Right cardiac atrium (tissue), 5 donors: Measurements from ENCODE around the gene INO80E. TPM values are rescaled to one million over a fixed set of nuclear protein-coding genes. Genes with fewer than 3 reads are reported as not detected.
A peak's percentile ranks its signal among the peaks of the same experiment; 100 is the strongest.
"Not testable (repeated sequence)": the region's sequence is repeated elsewhere in the genome, so short reads cannot be mapped to it uniquely, and the experiment has no call there.

ENCODE experiments used
- ATAC-seq, 2 donors: fragments of 200-7000 bp; cut with Tn5 transposase; one replicate each; pipeline versions ENCODE4 v1.8.0 to v1.9.1; 2020; ENCODE audit warnings: moderate library complexity in 2 of 2, mild to moderate bottlenecking in 1 of 2
- DNase-seq, 3 donors: peaks; one replicate each; pipeline ENCODE4 v3.0.0-alpha.2; 2020
- H3K27ac ChIP-seq: one replicate; pipeline ENCODE4 v1.5.1; 2013; ENCODE audit warnings: mild to moderate bottlenecking, low read length, control low read depth, moderate library complexity
- H3K27me3 ChIP-seq: one replicate; pipeline ENCODE4 v1.6.1; 2013; ENCODE audit not compliant: control insufficient read depth, insufficient read depth
- H3K4me1 ChIP-seq: one replicate; pipeline ENCODE4 v1.6.1; 2013; ENCODE audit warnings: low read length; ENCODE audit not compliant: control insufficient read depth, insufficient read depth
- H3K4me3 ChIP-seq: one replicate; pipeline ENCODE4 v1.5.1; 2013; ENCODE audit warnings: low read length, control low read depth
- H3K9me3 ChIP-seq: one replicate; pipeline ENCODE4 v1.6.1; 2013; ENCODE audit warnings: low read length; ENCODE audit not compliant: control insufficient read depth
- WGBS: extraction: QIAGEN DNeasy Blood & Tissue Kit; methylation state at CpG from one replicate; pipeline ENCODE4 v1.1.7; 2013; 5-methylcytosine and 5-hydroxymethylcytosine counted together
- intact Hi-C, 4 donors: fragments of 100-400 bp; cut with DNase I; formaldehyde crosslinking; loops; one replicate each; pipeline versions ENCODE4 v1.11.0 to v1.14.0; 2022 to 2023
- polyA plus RNA-seq: library from polyadenylated mRNA; stranded (reverse); fragments of 200-250 nt; gene quantifications from one replicate; pipeline ENCODE4 v1.2.3, GENCODE V29; 2013
- total RNA-seq, 4 donors: library from RNA; stranded (reverse); fragmentation: NEBNext Ultra II Directional; extraction: Animal tissue kit (Norgen Biotek cat#: 25700); gene quantifications; one replicate each; pipeline ENCODE4 v1.2.1, GENCODE V29; 2021
- donor health status: healthy with polysubstance abuse.
- donor health status: DM: no; HTN: yes; CAD: no.
- donor health status: DM: no; HTN: no; CAD: no.
- donor health status: DM: no; HTN: yes; CAD: no; lungs with severe emphysema.
- donor health status: DM: yes; HTN: yes; CAD: no.

INO80E gene
- total and polyA plus RNA-seq, 5 donors = 32.7 to 59.1 (median 39.6) TPM

- Histone ChIP-seq H3K4me3 (peak within 1 kb of the TSS; percentile 31), H3K4me1 (no peaks in the 10 kb centered on the region), H3K9me3 (no peaks in the 10 kb centered on the region), H3K27ac (no peak within 1 kb of the TSS), H3K27me3 (no peaks in the 10 kb centered on the region)
- ATAC-seq (peak in 1 of 2 donors; percentile 22), DNase-seq (peak in 2 of 3 donors; percentile 56 to 59)
- intact Hi-C loops = no loop called here
- WGBS = under 1% methylated on average over 99 of the region's 99 CpGs
Observed at GRCh38 chr16:30010844-30011713, 15.0 kb downstream of the INO80E start, which contains the start of gene DOC2A. Gene DOC2A, minus strand, starts transcription at chr16:30011027. Its CDS starts 805 bp downstream, at chr16:30010222.

GRCh38 chr16:30011714-30012504 lies 15.9 kb downstream of the INO80E start:
- 17% methylated on average over 31 of the region's 31 CpGs for WGBS
- Histone ChIP-seq H3K4me1 (no peaks in the 10 kb centered on the region), H3K9me3 (no peaks in the 10 kb centered on the region), H3K27me3 (no peaks in the 10 kb centered on the region), H3K27ac (no peak overlapping the region), H3K4me3 (no peak overlapping the region)
- ATAC-seq (peak in 1 of 2 donors; percentile 17), DNase-seq (peak in 2 of 3 donors; percentile 36 to 37)
- intact Hi-C loops = no loop called here

GRCh38 chr16:30012598-30012997 lies 16.6 kb downstream of the INO80E start:
- H3K27ac ChIP-seq, intact Hi-C loops, H3K4me1 ChIP-seq, H3K4me3 ChIP-seq, ATAC-seq, H3K27me3 ChIP-seq, H3K9me3 ChIP-seq: not testable (repeated sequence)
- DNase-seq = peak in 1 of 3 donors; percentile 31
- WGBS = 81% methylated on average over 14 of the region's 14 CpGs

GRCh38 chr16:30015450-30015849 lies 19.4 kb downstream of the INO80E start:
- not testable (repeated sequence) for ATAC-seq, H3K9me3 ChIP-seq, H3K4me1 ChIP-seq, H3K4me3 ChIP-seq, H3K27me3 ChIP-seq, DNase-seq, H3K27ac ChIP-seq
- 85% methylated on average over 7 of the region's 7 CpGs for WGBS
- intact Hi-C loops = loop anchor here in 1 of 4 donors (5.0 kb wide), 1 partner anchor 313 kb away; no protein-coding TSS in a partner anchor

- DNase-seq = no peak
- WGBS = 69% methylated on average over 8 of the region's 8 CpGs
- ATAC-seq = no peak
- no peaks in the 10 kb centered on the region for H3K4me1 ChIP-seq
- no peak overlapping the region for H3K27ac ChIP-seq
- intact Hi-C loops = loop anchor here in 1 of 4 donors (5.0 kb wide), 1 partner anchor 314 kb away; no protein-coding TSS in a partner anchor
- H3K27me3 ChIP-seq = no peaks in the 10 kb centered on the region
- H3K9me3 ChIP-seq = no peaks in the 10 kb centered on the region
- H3K4me3 ChIP-seq = no peak overlapping the region
Observed at GRCh38 chr16:30016555-30017276, 20.7 kb downstream of the INO80E start.

- H3K9me3 ChIP-seq = no peaks in the 10 kb centered on the region
- intact Hi-C loops = loop anchor here in 1 of 4 donors (5.0 kb wide), 1 partner anchor 315 kb away; no protein-coding TSS in a partner anchor
- ATAC-seq (no peak), DNase-seq (no peak)
- H3K27ac ChIP-seq = no peak overlapping the region
- H3K27me3 ChIP-seq = no peaks in the 10 kb centered on the region
- WGBS = 98% methylated on average over 2 of the region's 2 CpGs
- no peak overlapping the region for H3K4me3 ChIP-seq
- H3K4me1 ChIP-seq = no peaks in the 10 kb centered on the region
Observed at GRCh38 chr16:30017277-30017656, 21.2 kb downstream of the INO80E start.

- DNase-seq, H3K4me1 ChIP-seq, H3K27me3 ChIP-seq, H3K9me3 ChIP-seq, H3K27ac ChIP-seq, ATAC-seq, H3K4me3 ChIP-seq: not testable (repeated sequence)
- 86% methylated on average over 4 of the region's 4 CpGs for WGBS
- intact Hi-C loops = loop anchor here in 1 of 4 donors (5.0 kb wide), 1 partner anchor 316 kb away; no protein-coding TSS in a partner anchor
Observed at GRCh38 chr16:30017937-30018336, 21.9 kb downstream of the INO80E start.

- WGBS = 77% methylated on average over 4 of the region's 4 CpGs
- no peak for DNase-seq
- intact Hi-C loops = loop anchor here in 1 of 4 donors (5.0 kb wide), 1 partner anchor 316 kb away; no protein-coding TSS in a partner anchor
- Histone ChIP-seq H3K27ac (no peak overlapping the region), H3K4me3 (no peak overlapping the region), H3K4me1 (no peaks in the 10 kb centered on the region), H3K9me3 (no peaks in the 10 kb centered on the region), H3K27me3 (no peaks in the 10 kb centered on the region)
- no peak for ATAC-seq
Observed at GRCh38 chr16:30018731-30019158, 22.7 kb downstream of the INO80E start.

- no peak within 1 kb of the TSS for H3K4me3 ChIP-seq
- intact Hi-C loops = loop anchor here in 2 of 4 donors (10.0 kb wide), 1 partner anchor 328 kb away; no protein-coding TSS in a partner anchor
- H3K9me3 ChIP-seq = no peaks in the 10 kb centered on the region
- no peak for DNase-seq
- ATAC-seq = no peak
- 84% methylated on average over 6 of the region's 6 CpGs for WGBS
- H3K27me3 ChIP-seq = no peaks in the 10 kb centered on the region
- H3K27ac ChIP-seq = no peak within 1 kb of the TSS
- no peaks in the 10 kb centered on the region for H3K4me1 ChIP-seq
Observed at GRCh38 chr16:30022887-30023286, 26.8 kb downstream of the INO80E start, which contains the start of gene C16orf92. Gene C16orf92, plus strand, starts transcription at chr16:30023198. Its CDS starts 143 bp downstream, at chr16:30023341.

- Histone ChIP-seq H3K4me1 (no peaks in the 10 kb centered on the region), H3K4me3 (no peak overlapping the region), H3K27me3 (no peaks in the 10 kb centered on the region), H3K9me3 (no peaks in the 10 kb centered on the region), H3K27ac (no peak overlapping the region)
- ATAC-seq (no peak), DNase-seq (peak in 1 of 3 donors; percentile 21)
- WGBS = 82% methylated on average over 11 of the region's 11 CpGs
- intact Hi-C loops = loop anchor here in 2 of 4 donors (10.0 kb wide), 1 partner anchor 329 kb away; no protein-coding TSS in a partner anchor
Observed at GRCh38 chr16:30023586-30023985, 27.5 kb downstream of the INO80E start.
